NCI-H524 treated with DMSO at 0.1 percent for 48 hours (cell line): Measurements from ENCODE around the gene S100A8.

Experiments
- DNase-seq: peaks from one replicate; lab custom pipeline; 2025; lab: John Stamatoyannopoulos, UW

The S100A8 gene

DNA sequence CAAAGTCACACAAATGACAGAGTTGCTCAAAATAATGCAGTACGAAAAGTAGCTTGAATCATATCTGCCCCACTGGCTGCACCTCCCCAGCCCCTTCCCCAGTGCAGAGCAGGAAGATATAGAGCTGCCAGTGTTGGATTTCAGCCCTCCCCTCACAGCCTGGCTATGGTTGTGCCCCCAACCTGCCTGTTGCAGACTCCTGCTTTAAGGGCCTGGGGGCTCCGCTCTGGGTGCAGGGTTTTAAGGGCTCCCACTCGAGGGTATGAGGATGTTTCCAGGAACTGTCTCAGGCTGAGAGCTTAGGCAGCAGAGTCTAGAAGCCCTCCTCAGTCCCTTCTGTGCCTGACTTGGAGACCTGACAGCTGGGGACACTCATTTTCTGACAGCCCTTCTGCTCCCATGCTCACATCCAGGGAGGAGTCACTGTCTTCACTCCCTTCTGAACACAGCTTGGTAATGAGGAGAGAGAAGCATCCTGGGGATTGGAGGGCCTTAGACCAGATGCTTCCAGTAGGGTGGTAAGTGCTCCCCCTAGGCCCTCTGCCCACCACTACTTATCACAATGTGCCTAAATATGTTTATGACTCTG lies 28.6 kb downstream of the S100A8 start:
- DNase-seq = peak; percentile 41

GRCh38 chr1:153361480-153362109 lies 29.3 kb downstream of the S100A8 start:
- DNase-seq = no peak

DNA sequence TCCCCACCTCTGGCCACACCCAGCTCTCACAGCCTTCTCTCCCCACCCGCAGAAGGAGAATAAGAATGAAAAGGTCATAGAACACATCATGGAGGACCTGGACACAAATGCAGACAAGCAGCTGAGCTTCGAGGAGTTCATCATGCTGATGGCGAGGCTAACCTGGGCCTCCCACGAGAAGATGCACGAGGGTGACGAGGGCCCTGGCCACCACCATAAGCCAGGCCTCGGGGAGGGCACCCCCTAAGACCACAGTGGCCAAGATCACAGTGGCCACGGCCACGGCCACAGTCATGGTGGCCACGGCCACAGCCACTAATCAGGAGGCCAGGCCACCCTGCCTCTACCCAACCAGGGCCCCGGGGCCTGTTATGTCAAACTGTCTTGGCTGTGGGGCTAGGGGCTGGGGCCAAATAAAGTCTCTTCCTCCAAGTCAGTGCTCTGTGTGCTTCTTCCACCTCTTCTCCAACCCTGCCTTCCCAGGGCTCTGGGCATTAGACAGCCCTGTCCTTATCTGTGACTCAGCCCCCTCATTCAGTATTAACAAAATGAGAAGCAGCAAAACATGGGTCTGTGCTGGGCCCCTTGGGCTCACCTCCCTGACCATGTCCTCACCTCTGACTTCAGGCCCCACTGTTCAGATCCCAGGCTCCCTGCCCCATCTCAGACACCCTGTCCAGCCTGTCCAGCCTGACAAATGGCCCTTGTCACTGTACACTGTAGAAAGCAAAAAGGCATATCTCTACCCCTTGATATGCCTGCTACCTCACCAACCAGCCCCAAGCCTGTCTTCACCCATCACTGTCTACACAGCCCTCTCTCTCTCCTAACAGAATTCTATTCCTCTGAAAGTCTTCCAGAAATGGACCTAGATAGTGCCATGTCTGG lies 30.0 kb downstream of the S100A8 start:
- no peak for DNase-seq

DNA sequence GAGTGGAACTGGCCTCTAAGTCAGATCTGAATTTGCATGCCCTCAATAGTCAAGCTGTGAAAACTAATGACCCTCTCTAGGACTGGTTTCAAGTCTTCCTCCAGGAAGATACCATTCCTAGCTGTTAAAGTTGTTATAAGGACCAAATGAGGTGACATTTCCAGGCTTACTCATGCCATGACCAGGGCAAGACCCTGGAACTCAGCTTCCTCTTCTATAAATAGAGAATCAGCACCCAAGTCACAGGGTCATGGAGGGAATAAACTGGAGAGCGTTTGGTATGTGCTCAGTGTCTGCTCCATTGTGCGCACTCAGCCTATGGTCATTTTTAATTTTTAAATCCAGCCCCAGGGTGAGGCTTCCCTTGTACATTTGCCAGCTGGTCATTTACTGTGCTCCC lies 30.7 kb downstream of the S100A8 start:
- no peak for DNase-seq

GRCh38 chr1:153359241-153359640 lies 31.6 kb downstream of the S100A8 start:
- no peak for DNase-seq

GRCh38 chr1:153358691-153358975 lies 32.2 kb downstream of the S100A8 start:
- DNase-seq = no peak

DNA sequence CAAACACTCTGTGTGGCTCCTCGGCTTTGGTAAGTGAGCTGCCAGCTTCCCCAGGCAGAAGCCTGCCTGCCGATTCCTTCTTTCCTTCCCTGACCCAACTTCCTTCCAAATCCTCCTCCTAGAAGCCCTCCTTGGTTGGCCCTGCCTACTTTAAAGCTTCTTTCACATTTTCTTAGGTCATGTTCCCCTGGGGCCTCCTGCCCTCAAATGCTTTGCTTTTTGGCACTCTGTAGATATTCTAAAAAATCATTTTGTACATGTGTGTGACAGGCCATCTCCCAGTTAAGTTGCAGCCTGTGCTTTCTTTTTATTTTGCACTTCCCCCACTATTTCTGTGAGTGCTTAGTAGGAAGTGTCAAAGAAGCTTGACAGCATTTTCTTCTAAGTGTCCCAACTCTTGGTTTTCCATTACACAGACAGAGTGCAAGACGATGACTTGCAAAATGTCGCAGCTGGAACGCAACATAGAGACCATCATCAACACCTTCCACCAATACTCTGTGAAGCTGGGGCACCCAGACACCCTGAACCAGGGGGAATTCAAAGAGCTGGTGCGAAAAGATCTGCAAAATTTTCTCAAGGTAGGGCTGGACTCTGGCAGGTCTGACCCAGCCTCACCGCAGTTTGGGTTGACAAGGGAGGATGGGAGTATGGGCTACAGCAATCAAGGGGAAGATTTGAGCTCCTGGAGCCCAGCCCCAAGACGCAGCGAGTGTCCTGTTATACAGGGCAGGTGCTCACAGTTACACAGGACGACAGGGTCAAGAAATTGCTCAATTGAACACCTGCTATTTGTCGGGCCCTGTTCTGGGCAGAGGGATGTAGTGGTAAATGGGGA lies 32.8 kb downstream of the S100A8 start, which contains the start of gene S100A9:
S100A9 (plus strand) TSS at position 2 of the 838 bp plus-strand sequence; CDS start at position 432, 430 bp downstream.
- no peak for DNase-seq

GRCh38 chr1:153357076-153357852 lies 33.6 kb downstream of the S100A8 start:
- DNase-seq = no peak

- no peak for DNase-seq
These were observed 34.3 kb downstream of the S100A8 start for GRCh38 chr1:153356392-153357075.

- no peak for DNase-seq
These were observed 35.3 kb downstream of the S100A8 start for GRCh38 chr1:153355445-153356071.

GRCh38 chr1:153354515-153355193 lies 36.2 kb downstream of the S100A8 start:
- no peak for DNase-seq

- DNase-seq = no peak
These were observed 37.5 kb downstream of the S100A8 start for GRCh38 chr1:153353226-153353947.

- peak; percentile 22 for DNase-seq
These were observed 38.4 kb downstream of the S100A8 start for GRCh38 chr1:153352523-153352922.

GRCh38 chr1:153350321-153350957 lies 40.4 kb downstream of the S100A8 start:
- DNase-seq = no peak

- no peak for DNase-seq
These were observed 41.2 kb downstream of the S100A8 start for GRCh38 chr1:153349363-153350320.

GRCh38 chr1:153348511-153349362 lies 42.1 kb downstream of the S100A8 start, which contains the start of gene PGLYRP4:
PGLYRP4 (minus strand) TSS chr1:153348841; CDS start chr1:153347932, 909 bp downstream.
- no peak for DNase-seq
